OCI-M1 (cell line): ENCODE results near the gene PRAF2.

Experiments used
- DNase-seq: peaks from one replicate; lab custom pipeline; 2025; lab: John Stamatoyannopoulos, UW

Gene PRAF2, protein sequence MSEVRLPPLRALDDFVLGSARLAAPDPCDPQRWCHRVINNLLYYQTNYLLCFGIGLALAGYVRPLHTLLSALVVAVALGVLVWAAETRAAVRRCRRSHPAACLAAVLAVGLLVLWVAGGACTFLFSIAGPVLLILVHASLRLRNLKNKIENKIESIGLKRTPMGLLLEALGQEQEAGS

DNA sequence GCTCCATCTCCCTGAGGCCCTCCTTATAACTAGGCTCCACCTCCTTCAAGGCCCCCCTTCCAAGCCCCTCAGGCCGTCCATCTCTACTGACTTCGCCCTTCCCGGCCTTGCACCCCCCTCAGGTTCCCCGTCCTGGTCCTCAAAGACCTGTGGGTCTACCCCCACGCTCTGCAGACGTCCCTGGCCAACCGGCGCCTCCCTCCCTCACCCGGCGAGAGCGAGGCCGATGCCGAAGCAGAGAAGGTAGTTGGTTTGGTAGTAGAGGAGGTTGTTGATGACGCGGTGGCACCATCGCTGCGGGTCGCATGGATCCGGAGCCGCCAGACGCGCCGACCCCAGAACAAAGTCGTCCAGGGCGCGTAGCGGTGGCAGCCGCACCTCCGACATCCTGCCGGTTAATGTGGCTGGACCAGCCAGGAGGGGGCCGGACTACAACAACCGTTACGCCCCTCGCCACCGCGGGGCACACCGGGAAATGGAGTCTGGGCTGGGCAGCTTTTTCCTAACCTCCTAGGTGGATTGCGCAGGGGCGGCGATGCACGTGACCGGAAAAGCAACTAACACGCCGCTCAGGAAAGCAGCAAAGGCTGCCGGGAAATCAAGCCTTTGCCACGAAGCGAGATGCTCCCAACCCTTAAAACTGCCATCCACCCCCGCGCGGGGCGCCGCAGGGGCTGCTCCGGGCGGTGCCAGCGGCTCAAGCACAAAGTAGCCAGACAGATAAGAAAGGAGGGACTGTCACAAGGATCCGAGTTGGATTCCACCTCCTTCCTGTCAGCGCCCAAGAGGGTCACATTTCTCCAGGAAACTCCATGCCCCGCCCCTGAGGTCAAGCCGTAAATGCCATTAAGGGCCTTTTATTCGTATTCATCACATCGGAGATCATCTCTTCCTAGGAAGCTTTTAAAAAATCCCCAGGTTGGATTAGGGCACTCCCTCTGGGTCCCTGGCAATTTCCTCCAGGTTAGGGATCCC, at the start of gene PRAF2:
PRAF2 (minus strand) TSS at position 402 of the 975 bp plus-strand sequence; CDS start at position 387, 15 bp downstream.
- DNase-seq, result peak; percentile 96

DNA sequence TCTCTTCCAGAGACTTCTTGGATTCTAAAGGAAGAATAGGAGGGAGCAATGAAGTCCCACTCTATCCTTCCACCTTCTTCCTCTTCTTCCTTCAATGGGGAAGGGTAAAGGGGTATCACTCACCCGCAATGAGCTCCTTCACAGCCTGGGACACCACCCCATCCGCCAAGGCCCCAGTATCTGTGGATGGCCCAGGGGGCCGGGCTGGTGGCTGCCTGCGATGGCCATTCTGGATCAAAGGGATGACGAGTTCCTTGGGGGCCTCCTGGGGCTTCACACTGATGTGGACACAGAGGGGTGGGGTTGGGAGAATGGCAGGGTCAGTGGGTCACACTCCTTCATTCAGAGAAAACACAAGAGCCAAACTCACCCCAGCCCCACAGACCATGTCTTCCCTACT, 48.7 kb upstream of the PRAF2 start:
- no peak for DNase-seq

DNA sequence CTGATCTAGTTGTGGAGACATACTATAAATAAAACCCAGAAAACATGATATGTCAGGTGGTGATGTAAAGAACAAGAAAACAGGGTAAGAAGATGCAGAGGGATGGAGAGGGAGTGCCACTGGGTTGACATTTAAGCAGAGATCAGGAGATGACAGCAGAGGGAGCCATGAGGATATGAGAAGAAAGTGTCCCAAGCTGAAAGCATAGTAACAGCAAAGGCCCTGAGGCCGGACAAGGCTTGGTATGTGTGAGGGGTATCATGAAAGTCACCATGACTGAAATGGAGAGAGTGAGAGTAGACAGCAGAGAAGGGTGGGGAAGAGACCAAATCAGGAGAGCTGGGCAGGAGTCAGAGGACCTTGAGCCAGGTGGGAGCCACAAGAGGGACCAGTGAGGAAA, 46.3 kb upstream of the PRAF2 start:
- no peak for DNase-seq

DNA sequence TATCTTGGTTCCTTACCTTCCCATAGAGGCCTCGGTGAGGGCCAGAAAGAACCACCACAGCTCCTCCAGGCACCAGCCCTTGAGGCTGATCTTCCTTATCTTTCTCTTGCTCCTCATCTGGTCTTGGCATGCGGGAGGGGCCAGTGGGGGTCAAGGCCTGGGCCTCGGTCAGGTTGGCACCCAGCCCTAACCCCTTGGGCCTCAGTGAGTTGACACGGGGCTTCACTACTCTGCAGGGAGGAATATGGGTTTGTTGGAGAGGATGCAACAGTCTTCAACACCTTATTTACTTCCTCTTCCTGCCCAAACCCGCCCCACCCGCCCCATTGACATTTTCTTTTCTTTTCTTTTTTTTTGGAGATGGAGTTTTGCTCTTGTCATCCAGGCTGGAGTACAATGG, 43.8 kb upstream of the PRAF2 start:
- no peak for DNase-seq

DNA sequence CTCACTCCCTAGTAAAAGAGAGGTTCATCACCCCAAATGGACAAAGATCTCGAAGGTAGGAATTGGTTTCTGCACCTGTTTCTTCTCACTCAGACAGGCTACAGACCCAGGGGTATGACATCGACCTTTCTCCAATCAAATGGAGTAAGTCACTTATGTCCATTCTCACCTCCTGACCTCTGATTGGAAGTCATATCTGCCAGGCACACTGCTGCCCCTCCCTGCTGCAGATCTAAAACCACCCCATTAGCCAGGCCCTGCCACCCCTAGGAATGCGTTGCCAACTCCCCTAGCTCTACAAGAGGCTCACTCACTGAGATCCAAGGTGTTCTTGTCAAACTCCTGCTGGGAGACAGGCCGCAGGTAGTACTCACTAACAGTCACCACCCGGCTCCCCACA, 42.9 kb upstream of the PRAF2 start:
- DNase-seq, result no peak

DNA sequence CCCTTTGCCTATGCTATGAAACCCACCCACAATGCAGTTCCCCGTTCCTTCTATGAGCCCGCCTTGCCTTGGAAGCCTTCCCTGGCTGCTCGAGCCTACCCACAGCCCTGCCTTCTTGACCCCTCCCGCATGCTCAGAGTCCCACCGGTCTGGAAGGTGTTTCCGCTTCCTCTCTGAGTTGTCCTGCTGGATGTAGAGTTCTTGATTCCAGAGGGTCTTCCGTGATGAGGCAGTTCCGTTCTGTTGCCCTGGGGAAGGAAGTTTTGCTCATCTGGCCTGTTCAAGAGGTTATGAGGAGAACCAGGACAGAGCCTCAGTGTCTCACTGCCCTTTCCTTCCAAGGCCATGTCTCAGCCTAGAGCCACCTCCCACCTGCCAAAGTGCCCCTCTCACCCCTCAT, 42.3 kb upstream of the PRAF2 start:
- DNase-seq, result no peak

DNA sequence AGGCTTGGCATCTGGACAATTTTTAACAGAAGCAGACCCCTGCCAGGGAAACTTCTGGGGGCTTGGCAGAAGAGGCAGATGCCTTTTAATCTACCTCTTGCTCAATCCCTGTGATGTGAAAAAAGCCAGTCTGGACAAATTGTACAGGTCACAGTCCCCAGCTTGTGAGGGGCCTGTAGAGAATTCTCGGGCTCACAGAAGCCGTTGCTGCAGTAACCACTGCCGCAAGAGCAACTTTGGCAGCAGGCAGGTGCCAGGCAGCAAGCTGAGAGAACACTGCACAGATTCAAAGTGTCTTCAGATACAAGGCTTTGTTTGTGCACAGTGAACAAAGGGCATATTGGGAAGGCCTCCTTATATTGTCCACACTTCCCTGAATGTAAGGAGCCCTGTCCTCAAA, 38.0 kb upstream of the PRAF2 start:
- DNase-seq, result no peak

DNA sequence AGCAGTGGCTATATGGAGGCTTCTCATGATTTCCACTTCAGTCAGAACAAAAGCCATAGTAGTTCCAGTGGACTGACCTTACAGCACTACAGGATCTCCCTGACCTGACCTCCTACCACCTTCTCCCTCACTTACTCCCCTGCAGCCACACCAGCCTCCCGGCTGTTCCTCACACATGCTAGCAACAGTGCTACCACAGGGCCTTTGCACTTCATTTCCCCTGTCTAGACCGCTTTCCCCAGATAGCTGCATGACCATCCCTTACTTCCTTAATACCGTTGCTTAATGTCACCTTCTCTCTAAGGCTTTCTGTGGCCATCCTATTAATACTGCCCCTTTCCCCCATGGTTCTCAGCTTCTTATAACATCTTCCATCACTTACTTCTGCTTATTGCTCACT, 36.6 kb upstream of the PRAF2 start:
- no peak for DNase-seq

DNA sequence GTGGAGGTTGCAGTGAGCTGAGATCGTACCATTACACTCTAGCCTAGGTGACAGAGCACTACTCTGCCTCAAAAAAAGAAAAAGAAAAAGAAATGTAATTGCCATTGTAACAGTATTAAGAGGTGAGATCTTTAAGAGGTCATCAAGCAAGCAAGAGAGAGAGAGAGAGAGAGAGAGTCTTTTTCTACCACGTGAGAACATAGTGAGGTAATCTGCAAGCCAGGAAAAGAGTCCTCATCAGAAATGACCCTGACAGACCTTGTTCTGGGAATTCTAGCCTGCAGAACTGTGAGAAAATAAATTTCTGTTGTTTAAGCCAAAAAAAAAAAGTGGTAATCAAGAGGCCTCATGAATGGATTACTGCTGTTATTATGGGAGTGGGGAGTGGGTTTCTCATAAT, 34.8 kb upstream of the PRAF2 start:
- DNase-seq, result no peak

DNA sequence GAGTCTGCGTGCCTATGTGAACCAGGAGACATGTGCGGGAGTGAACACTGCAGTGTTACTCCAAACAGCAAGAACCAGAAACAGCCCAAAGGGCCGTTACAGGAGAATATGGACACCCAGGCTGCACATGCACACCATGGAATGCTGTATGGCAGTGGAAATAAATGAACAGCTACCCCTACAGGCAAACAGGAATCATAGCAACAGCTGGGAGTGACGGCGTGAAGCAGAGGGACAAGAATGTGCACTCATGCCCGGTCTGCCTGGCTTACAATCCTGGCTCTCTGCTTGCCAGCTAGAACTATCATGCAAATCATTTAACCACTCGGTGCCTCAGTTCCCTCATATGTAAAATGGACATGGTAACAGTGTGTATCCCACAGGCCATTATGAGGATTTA, 33.1 kb upstream of the PRAF2 start:
- peak; percentile 39 for DNase-seq

DNA sequence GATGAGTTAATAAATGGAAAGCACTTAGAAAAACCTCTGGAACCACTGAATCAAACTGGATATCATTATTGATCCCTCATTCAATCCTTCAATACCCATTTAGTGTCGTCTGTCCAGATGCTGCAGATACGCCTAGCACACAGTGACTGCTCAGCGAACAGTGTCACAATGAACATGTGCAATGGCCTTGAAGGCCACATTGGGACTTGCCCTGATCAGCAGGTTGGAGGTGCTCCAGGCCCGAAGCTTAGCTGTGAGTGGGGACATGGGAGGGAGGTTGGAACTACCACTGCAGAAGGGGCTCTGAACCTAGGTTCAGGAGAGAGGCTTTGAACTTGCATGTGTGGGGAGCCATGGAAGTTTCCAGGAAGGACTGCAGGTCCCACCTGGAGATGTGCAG, 32.5 kb upstream of the PRAF2 start:
- no peak for DNase-seq

DNA sequence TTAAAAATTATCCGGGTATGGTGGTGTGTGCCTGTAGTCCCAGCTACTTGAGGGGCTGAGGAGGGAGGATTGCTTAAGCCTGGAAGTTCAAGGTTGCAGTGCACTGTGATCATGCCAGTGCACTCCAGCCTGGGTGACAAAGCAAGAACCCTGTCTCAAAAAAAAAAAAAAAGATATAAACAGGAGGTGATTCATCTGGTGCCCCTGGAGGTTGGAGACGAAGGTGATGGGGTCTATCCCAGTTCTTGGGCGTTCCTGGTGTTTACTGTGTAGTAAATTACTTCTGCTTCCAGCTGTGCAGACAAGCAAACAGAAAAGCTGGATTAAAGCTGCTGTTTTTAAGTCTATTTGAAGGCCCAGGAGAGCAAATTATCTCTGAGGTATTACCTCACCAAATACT, 29.8 kb upstream of the PRAF2 start:
- DNase-seq, result no peak

DNA sequence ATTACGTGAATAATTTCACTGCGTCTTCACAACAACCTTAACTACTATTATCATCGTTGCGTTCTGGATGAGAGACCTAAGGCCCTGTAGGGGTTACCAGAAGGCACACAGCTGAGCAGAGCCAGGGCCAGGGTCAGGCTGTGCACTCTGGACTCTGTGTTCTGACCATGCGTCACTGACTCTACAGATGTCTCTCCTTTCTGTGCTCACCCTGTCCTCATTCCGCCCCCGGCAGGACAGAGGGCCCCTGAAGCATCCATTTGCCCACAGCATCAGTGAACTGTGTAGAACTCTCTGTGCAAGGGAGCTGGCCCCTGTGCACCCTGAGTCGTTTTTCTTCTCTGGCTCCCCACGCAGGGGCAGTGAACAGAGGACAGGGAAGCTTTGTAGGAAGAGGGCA, 28.4 kb upstream of the PRAF2 start:
- DNase-seq, result no peak

DNA sequence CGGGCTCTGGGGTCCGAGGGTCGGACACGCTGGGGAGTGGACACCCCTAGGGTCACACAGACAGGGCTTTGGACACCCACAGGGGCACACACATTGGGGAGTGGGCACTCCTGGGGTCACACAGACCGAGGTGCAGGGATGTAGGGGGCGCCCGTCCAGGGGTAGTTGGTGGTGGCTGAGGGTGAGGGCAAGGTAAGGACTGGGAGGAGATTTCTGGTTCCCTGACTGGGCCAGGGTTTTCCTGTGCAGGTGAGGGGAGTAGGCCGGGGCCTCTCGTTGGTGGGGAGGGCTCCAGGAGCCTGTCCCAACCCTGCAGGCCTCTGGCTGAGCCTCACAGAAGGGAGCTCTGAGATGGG, 27.8 kb upstream of the PRAF2 start:
- DNase-seq, result no peak

DNA sequence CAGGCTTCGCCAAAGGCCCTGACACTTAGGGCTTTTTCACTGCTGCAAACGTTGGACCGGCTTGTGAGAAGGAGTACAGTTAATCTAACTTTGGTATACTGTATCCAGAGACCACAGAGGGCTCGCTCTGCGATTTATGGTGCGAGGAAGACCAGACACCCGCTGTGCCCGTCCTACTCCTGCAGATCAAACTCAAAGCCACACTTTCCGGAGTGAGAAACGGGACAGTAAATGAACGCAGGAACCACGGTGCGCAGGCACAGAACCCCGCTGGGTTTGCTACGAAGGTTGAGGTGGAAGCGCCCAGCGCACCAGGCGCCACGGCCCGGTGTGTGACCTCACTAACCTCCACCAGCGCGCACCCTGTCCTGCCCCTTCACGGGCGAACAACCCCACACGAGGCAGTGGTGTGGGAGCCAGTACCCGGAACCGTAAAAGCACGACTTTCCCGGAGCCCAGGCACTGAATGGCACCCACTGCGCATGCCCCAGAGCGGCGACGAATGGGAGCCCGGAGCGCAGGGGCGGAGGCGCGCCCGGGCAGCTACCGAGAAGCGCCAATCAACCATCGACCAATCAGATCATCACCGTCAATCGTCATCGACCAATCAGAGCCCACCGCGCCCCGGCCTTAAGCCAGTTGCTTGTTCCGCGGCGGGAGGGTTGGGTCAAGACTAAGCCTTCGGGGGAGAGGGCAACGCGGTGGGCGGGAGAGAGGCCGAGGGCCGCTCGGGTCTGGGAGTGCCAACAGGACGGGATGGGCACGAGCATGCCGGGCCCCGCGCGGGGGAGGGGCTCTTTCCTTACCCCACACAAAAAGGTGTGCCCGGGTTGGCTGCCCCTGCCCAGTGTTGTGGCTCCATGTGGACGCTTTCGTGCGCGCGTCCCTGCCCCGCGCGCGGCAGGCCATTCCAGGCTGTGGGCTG, 27.2 kb upstream of the PRAF2 start:
- peak; percentile 97 for DNase-seq

DNA sequence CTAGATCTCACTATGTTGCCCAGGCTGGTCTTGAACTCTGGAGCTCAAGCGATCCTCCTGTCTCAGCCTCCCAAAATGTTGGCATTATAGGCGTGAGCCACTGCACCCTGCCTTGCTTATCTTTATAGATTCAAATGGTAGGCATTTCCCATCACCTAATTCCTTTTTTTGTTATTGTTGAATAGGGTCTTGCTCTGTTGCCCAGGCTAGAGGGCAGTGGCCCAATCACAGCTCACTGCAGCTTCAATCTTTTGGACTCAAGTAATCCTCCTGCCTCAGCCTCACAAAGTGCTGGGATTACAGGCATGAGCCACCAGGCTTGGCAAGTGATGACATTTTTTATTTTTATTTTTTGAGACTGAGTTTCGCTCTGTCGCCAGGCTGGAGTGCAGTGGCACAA, 22.6 kb upstream of the PRAF2 start:
- DNase-seq, result no peak

DNA sequence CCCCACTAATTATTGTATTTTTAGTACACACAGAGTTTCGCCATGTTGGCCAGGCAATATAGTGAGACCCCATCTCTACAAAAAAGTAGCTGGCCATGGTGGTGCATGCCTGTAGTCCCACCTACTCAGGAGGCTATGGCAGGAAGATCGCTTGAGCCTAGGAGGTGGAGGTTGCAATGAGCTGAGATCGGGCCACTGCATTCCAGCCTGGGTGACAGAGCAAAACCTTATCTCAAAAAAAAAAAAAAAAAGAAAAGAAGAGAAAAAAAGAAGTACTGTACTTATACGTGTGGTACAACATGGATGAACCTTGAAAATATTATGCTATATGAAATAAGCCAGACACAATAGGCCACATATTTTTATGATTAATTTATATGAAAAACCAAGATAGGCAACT, 15.8 kb upstream of the PRAF2 start:
- DNase-seq, result peak; percentile 29

DNA sequence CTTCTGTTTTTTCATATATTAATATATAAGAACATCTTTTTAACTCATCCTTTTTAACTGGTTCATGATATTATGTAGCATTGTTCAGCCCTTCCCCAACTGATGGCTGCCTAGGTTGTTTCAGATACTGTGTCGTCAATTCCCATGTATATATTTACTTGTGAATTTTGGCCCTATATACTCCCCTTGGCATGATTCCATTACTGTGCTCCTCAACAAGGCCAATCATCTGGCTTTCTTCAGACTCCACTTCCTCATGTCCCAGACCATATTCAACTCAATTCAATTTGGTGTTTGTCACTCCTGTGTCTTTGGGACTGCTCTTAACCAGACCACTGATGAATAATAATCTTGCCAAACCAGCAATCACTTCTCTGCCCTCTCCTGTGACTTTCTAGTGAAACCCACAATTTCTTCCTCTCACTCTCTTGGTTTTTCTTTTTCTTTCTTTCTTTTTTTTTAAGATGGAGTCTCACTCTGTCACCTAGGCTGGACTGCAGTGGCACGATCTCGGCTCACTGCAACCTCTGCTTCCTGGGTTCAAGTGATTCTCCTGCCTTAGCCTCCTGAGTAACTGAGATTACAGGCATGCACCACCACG, 8.6 kb upstream of the PRAF2 start:
- peak; percentile 16 for DNase-seq

DNA sequence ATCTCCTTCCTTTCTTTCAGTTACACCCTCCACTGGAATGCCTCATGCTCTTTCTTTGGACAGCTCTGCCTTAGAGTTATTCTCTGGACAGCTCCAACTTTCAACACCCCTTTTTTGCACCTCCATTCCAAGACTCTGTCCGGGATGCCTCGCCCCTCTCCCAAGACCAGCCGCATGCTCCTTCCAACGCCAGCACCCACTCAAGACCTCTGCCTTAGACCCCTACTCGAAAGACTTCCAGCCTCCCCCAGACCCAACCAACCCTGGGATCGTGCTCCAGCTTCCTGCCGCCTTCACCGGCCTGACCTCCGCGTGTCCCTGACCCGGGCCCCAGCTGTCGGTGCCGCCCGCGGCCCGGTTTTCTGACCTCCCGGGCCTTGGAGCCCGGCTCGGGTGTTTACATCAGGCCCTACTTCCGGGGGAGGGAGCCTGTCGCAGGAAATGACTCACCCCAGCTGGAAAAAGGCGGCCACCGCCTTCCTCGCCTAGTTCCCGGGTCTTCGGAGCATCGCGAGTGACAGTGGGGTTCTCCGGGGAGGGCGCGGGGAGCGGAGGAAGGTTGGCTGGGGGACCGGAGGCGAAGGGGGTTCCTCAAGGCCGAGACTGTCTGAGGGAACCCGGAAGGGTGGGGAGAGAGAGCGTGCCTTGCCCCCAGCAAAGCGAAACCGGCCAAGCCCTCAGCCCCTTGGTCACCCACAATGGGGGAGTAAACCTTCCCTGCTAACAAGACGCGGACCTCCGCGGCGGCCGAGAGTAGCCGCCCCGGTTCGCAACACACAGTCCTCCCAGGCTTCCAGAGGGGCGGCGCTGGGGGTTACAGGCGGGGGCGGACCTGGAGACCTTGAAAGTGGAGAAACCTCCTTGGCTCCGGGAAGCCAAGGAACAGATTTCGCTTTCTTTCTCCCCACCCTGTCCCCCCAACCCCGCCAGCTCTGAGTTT, 6.0 kb upstream of the PRAF2 start, which contains the start of gene WDR45:
WDR45 (minus strand) TSS at position 399 of the 940 bp plus-strand sequence. CDS start 1,792 bp downstream, outside the sequence.
- DNase-seq, result peak; percentile 87

DNA sequence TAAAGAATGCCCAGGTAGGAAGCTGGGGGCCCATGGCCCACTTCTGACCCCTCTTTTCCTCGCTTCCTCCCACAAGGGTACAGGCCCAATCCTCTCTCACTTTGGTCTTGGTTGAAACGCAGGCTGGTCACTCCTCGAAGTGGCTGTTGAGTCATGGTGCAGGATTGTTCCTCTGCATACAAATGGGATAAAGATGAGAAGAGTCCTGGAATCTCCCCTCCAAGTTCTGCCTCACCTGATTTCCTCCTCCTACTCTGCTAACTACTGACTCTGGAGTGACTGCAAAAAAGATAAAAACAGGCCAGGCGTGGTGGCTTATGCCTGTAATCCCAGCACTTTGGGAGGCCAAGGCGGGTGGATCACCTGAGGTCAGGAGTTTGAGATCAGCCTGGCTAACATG, 4.1 kb upstream of the PRAF2 start:
- DNase-seq, result no peak

DNA sequence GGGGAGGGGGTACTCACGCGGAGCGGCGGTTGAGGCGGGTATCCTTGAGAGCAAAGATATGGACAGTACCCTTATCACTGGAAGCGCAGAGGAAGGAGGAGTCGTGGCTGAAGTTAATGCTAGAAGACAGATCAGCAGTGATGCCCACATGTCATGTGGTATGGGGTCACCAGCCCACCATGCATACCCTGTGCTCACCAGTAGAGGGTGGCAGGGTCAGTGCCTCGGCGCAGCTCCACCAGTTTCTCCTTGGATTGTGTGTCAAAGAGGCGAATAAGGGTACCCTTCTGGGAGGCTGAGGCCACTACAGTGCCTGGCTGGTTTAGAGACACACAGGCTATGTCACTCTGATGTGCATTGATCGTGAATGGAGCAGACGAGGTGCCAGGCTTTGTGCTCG, 1.5 kb upstream of the PRAF2 start:
- DNase-seq, result peak; percentile 85
